ENCODE measurements around the gene SPO11. TPM values are rescaled to one million over a fixed set of nuclear protein-coding genes. Genes with fewer than 3 reads are reported as not detected.

The SPO11 gene
- total and polyA plus RNA-seq, 9 of the 15 experiments (the other 6 are each of a cell fraction or from before 2014, with no cell fraction given), result not detected

DNA sequence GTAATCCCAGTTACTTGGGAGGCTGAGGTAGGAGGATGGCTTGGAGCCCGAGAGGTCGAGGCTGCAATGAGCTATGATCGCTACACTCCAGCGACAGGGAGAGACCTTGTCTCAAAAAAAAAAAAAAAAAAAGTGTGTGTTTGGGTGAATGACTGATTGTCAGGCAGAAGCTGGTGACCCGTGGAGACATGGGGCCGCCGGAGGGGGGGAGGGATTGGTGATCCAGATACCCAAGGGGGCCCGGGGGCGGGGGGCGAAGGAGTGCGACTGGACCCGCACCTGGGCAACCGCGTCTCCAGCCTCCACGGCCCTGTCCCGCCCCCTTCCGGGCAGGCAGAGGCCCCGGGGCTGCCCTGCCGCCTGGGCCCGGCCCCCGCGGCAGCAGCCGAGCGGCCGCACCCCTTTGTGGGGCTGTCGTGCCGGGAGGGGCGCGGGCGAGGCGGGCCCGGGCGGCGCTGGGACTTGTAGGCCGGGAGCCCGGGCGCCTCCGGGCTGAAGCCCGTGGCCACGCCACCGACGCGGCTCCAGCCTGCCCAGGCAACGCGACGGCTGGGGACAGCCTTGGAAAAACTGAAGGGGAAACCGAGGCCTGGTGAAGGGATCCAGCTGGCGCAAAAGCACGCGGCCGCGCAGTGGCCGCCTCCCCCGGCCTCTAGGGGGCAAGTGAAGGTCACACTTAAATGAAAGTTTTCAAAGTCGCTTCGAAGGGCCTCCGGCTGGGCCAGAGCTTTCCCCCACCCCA lies 59.5 kb downstream of the SPO11 start (continued):
- TF ChIP-seq ZNF121 (CRISPR knock-in tag; conservative IDR thresholded peaks at IDR 0.05), result no peak
- peak; percentile 56 for TF ChIP-seq KDM5B (IDR thresholded peaks at IDR 0.05; ENCODE audit: insufficient replicate concordance, low read depth, low read length)
- no peak for TF ChIP-seq ETV5 (CRISPR knock-in tag; IDR thresholded peaks at IDR 0.05; ENCODE audit: low read depth)
- no peak for TF ChIP-seq TCFL5 (CRISPR knock-in tag; conservative IDR thresholded peaks at IDR 0.05)
- TF ChIP-seq L3MBTL2 (IDR thresholded peaks at IDR 0.05), result peak; percentile 96
- peak; percentile 30; the same call in 1 of the 2 replicates for TF ChIP-seq ZKSCAN1 (IDR thresholded peaks at IDR 0.05; ENCODE audit: low read depth, low read length)
- no peak for TF ChIP-seq CEBPB (tag; IDR thresholded peaks at IDR 0.05)
- TF ChIP-seq DACH1 (IDR thresholded peaks at IDR 0.05; ENCODE audit: partially characterized antibody), result no peak
- TF ChIP-seq NONO (IDR thresholded peaks at IDR 0.05; ENCODE audit: low read depth in 2 of 2, low read length in 1 of 2), result peak in 1 of 2 experiments; percentile 86; a peak in 2 of 4 replicates
- 0 out of 2 replicates have a peak, but pooled peaks have one; percentile 13 for TF ChIP-seq ZNF24 (IDR thresholded peaks at IDR 0.05)
- TF ChIP-seq, protein P1, sequence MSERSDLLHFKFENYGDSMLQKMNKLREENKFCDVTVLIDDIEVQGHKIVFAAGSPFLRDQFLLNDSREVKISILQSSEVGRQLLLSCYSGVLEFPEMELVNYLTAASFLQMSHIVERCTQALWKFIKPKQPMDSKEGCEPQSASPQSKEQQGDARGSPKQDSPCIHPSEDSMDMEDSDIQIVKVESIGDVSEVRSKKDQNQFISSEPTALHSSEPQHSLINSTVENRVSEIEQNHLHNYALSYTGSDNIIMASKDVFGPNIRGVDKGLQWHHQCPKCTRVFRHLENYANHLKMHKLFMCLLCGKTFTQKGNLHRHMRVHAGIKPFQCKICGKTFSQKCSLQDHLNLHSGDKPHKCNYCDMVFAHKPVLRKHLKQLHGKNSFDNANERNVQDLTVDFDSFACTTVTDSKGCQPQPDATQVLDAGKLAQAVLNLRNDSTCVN (CRISPR knock-in tag; IDR thresholded peaks at IDR 0.05), result no peak
- TF ChIP-seq NBN (IDR thresholded peaks at IDR 0.05; ENCODE audit: low read depth), result no peak
- TF ChIP-seq ATF7 (IDR thresholded peaks at IDR 0.05), result peak; percentile 70
- no peak for TF ChIP-seq MTA1 (IDR thresholded peaks at IDR 0.05; ENCODE audit: borderline replicate concordance)
- TF ChIP-seq CBX2 (IDR thresholded peaks at IDR 0.05; ENCODE audit: insufficient read depth, low read length, poor library complexity, severe bottlenecking), result no peak
- no peak for TF ChIP-seq RBM22 (IDR thresholded peaks at IDR 0.05; ENCODE audit: low read depth, low read length, poor library complexity, severe bottlenecking)
- TF ChIP-seq, protein P2, sequence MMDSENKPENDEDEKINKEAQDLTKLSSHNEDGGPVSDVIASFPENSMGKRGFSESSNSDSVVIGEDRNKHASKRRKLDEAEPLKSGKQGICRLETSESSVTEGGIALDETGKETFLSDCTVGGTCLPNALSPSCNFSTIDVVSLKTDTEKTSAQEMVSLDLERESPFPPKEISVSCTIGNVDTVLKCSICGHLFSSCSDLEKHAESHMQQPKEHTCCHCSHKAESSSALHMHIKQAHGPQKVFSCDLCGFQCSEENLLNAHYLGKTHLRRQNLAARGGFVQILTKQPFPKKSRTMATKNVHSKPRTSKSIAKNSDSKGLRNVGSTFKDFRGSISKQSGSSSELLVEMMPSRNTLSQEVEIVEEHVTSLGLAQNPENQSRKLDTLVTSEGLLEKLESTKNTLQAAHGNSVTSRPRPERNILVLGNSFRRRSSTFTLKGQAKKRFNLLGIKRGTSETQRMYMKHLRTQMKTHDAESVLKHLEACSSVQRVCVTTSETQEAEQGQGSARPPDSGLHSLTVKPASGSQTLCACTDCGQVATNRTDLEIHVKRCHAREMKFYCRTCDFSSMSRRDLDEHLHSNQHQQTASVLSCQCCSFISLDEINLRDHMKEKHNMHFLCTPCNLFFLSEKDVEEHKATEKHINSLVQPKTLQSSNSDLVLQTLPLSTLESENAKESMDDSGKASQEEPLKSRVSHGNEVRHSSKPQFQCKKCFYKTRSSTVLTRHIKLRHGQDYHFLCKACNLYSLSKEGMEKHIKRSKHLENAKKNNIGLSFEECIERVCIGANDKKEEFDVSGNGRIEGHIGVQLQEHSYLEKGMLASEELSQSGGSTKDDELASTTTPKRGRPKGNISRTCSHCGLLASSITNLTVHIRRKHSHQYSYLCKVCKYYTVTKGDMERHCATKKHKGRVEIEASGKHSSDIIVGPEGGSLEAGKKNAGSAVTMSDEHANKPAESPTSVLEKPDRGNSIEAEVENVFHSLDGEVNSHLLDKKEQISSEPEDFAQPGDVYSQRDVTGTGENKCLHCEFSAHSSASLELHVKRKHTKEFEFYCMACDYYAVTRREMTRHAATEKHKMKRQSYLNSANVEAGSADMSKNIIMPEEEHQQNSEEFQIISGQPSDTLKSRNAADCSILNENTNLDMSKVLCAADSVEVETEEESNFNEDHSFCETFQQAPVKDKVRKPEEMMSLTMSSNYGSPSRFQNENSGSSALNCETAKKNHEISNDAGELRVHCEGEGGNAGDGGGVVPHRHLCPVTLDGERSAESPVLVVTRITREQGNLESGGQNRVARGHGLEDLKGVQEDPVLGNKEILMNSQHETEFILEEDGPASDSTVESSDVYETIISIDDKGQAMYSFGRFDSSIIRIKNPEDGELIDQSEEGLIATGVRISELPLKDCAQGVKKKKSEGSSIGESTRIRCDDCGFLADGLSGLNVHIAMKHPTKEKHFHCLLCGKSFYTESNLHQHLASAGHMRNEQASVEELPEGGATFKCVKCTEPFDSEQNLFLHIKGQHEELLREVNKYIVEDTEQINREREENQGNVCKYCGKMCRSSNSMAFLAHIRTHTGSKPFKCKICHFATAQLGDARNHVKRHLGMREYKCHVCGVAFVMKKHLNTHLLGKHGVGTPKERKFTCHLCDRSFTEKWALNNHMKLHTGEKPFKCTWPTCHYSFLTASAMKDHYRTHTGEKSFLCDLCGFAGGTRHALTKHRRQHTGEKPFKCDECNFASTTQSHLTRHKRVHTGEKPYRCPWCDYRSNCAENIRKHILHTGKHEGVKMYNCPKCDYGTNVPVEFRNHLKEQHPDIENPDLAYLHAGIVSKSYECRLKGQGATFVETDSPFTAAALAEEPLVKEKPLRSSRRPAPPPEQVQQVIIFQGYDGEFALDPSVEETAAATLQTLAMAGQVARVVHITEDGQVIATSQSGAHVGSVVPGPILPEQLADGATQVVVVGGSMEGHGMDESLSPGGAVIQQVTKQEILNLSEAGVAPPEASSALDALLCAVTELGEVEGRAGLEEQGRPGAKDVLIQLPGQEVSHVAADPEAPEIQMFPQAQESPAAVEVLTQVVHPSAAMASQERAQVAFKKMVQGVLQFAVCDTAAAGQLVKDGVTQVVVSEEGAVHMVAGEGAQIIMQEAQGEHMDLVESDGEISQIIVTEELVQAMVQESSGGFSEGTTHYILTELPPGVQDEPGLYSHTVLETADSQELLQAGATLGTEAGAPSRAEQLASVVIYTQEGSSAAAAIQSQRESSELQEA (IDR thresholded peaks at IDR 0.05; ENCODE audit: low read depth), result no peak
- no peak for TF ChIP-seq FUS (optimal IDR thresholded peaks at IDR 0.05; ENCODE audit: low read depth, low read length)
- TF ChIP-seq TARDBP (IDR thresholded peaks at IDR 0.05), result no peak
- TF ChIP-seq BRF1 (IDR thresholded peaks at IDR 0.05; ENCODE audit: borderline replicate concordance, extremely low read depth, insufficient read length), result no peak
- TF ChIP-seq ZKSCAN3 (CRISPR knock-in tag; IDR thresholded peaks at IDR 0.05), result no peak
